SK-N-SH (cell line): Measurements from ENCODE around the gene MBNL1. TPM values are rescaled to one million over a fixed set of nuclear protein-coding genes. Genes with fewer than 3 reads are reported as not detected.

Experiments
- CTCF ChIA-PET: fragments of 300-600, 350-600 bp; formaldehyde crosslinking; extraction: SDS; loops from one replicate; lab custom pipeline; 2021; lab: Yijun Ruan, JAX
- POLR2A ChIA-PET: fragments of 350-600 bp; sonication (Branson Sonifier 250); formaldehyde crosslinking; extraction: SDS; loops from one replicate; lab custom pipeline; 2020; ENCODE audit warnings: antibody characterized with exemption, inconsistent platforms; lab: Yijun Ruan, JAX
- DNase-seq: peaks from one replicate; pipeline ENCODE4 v3.0.0; 2012
- H2AFZ ChIP-seq: fragments of 200-600 bp; sonication (generic); 2 replicates; pipeline ENCODE4 v1.8.1; 2016; ENCODE audit warnings: antibody characterized with exemption, mild to moderate bottlenecking, low read depth
- H3F3A ChIP-seq: fragments of 200-600 bp; sonication (generic); replicated peaks from 2 replicates; pipeline ENCODE3; 2016; ENCODE audit warnings: antibody characterized with exemption, mild to moderate bottlenecking; ENCODE audit not compliant: insufficient read depth
- H3K27ac ChIP-seq, 2 experiments: fragments of 200-500 bp in 1 of 2; fragments of 200-600 bp in 1 of 2; sonication (Bioruptor generic) in 1 of 2; sonication (generic), shearing (Covaris generic) in 1 of 2; 2 replicates each; pipeline versions ENCODE4 v1.5.1 to v1.6.1; 2014 to 2016; ENCODE audit warnings: low read depth in 2 of 2, inconsistent platforms in 1 of 2, low read length in 1 of 2, mild to moderate bottlenecking in 1 of 2, mixed read lengths in 1 of 2
- H3K27me3 ChIP-seq: fragments of 200-600 bp; sonication (generic), shearing (Covaris generic); 2 replicates; pipeline ENCODE4 v1.6.1; 2016; ENCODE audit warnings: mixed run types; ENCODE audit not compliant: insufficient read depth
- H3K36me3 ChIP-seq, 2 experiments: fragments of 200-500 bp in 1 of 2; fragments of 200-600 bp in 1 of 2; sonication (Bioruptor generic) in 1 of 2; sonication (generic) in 1 of 2; replicated peaks in 1 of 2; 2 replicates each; pipeline versions ENCODE3 to v1.5.1; 2014 to 2016; ENCODE audit warnings: low read length in 1 of 2, mild to moderate bottlenecking in 1 of 2; ENCODE audit not compliant: insufficient read depth in 2 of 2, control insufficient read depth in 1 of 2
- H3K4me1 ChIP-seq, 2 experiments: fragments of 200-500 bp in 1 of 2; fragments of 200-600 bp in 1 of 2; sonication (Bioruptor generic) in 1 of 2; sonication (generic), shearing (Covaris generic) in 1 of 2; 2 replicates each; pipeline versions ENCODE4 v1.5.1 to v1.6.1; 2014 to 2016; ENCODE audit warnings: low read depth in 1 of 2, low read length in 1 of 2, mixed run types in 1 of 2; ENCODE audit not compliant: insufficient read depth in 2 of 2, control insufficient read depth in 1 of 2
- H3K4me2 ChIP-seq: fragments of 200-600 bp; sonication (generic), shearing (Covaris generic); 2 replicates; pipeline ENCODE4 v1.6.1; 2017; ENCODE audit warnings: mixed run types
- H3K4me3 ChIP-seq, 2 experiments: fragments of 200-500 bp in 1 of 2; fragments of 200-600 bp in 1 of 2; sonication (Bioruptor generic) in 1 of 2; sonication (generic), shearing (Covaris generic) in 1 of 2; 2 replicates each; pipeline versions ENCODE4 v1.5.1 to v1.8.1; 2014 to 2016; ENCODE audit warnings: low read depth in 2 of 2, inconsistent platforms in 1 of 2, low read length in 1 of 2, mild to moderate bottlenecking in 1 of 2, mixed read lengths in 1 of 2, moderate library complexity in 1 of 2
- H3K79me2 ChIP-seq: fragments of 200-600 bp; sonication (generic); 2 replicates; pipeline ENCODE4 v1.8.1; 2017; ENCODE audit warnings: mild to moderate bottlenecking; ENCODE audit not compliant: insufficient read depth
- H3K9ac ChIP-seq: fragments of 200-600 bp; sonication (generic); 2 replicates; pipeline ENCODE4 v1.6.1; 2017; ENCODE audit warnings: mixed run types
- H3K9me2 ChIP-seq: fragments of 200-600 bp; sonication (generic); 2 replicates; pipeline ENCODE4 v1.6.1; 2017; ENCODE audit warnings: mixed run types
- H3K9me3 ChIP-seq: fragments of 200-600 bp; sonication (generic); 2 replicates; pipeline ENCODE4 v1.6.1; 2017; ENCODE audit warnings: mixed run types, mild to moderate bottlenecking, moderate library complexity
- H4K20me1 ChIP-seq: fragments of 200-600 bp; sonication (generic); 2 replicates; pipeline ENCODE4 v1.6.1; 2017; ENCODE audit warnings: mild to moderate bottlenecking, mixed run types; ENCODE audit not compliant: insufficient read depth
- CTCF ChIP-seq: fragments of 200-600 bp; sonication (generic); IDR thresholded peaks from 2 replicates; pipeline ENCODE4 v1.6.1; 2017; ENCODE audit warnings: antibody characterized with exemption, mild to moderate bottlenecking, moderate library complexity
- ELF1 ChIP-seq: IDR thresholded peaks from 2 replicates; pipeline ENCODE4 v1.4.0; 2012
- FOSL2 ChIP-seq: IDR thresholded peaks from 2 replicates; pipeline ENCODE4 v1.4.0; 2012; ENCODE audit warnings: low read depth, mild to moderate bottlenecking, moderate library complexity, borderline replicate concordance
- GABPA ChIP-seq: IDR thresholded peaks from 2 replicates; pipeline ENCODE4 v1.4.0; 2012; ENCODE audit warnings: low read depth, mild to moderate bottlenecking
- GATA2 ChIP-seq: sonication (generic); formaldehyde crosslinking; IDR thresholded peaks from 2 replicates; pipeline ENCODE4 v1.5.0; 2020; ENCODE audit warnings: mild to moderate bottlenecking, missing genetic modification reagents
- MAX ChIP-seq: IDR thresholded peaks from 2 replicates; pipeline ENCODE4 v1.4.0; 2012; ENCODE audit warnings: low read depth
- MXI1 ChIP-seq: IDR thresholded peaks from 2 replicates; pipeline ENCODE4 v1.6.1; 2012; ENCODE audit warnings: mild to moderate bottlenecking, low read depth, low read length, improper control_type of control experiment
- NFIC ChIP-seq: IDR thresholded peaks from 2 replicates; pipeline ENCODE4 v1.4.0; 2012; ENCODE audit warnings: borderline replicate concordance
- PBX3 ChIP-seq: IDR thresholded peaks from 2 replicates; pipeline ENCODE4; 2012
- POLR2AphosphoS5 ChIP-seq: IDR thresholded peaks from 2 replicates; pipeline ENCODE4 v1.6.1; 2012; ENCODE audit warnings: low read depth, low read length
- RFX5 ChIP-seq: IDR thresholded peaks from 2 replicates; pipeline ENCODE4 v1.6.1; 2012; ENCODE audit warnings: mild to moderate bottlenecking, improper control_type of control experiment, low read length
- SIN3A ChIP-seq: IDR thresholded peaks from 2 replicates; pipeline ENCODE4 v1.6.1; 2012; ENCODE audit warnings: low read depth, mild to moderate bottlenecking, low read length, moderate library complexity, borderline replicate concordance
- SMC3 ChIP-seq: IDR thresholded peaks from 2 replicates; pipeline ENCODE4 v1.6.1; 2012; ENCODE audit warnings: low read depth, low read length, improper control_type of control experiment
- TAF1 ChIP-seq: IDR thresholded peaks from 2 replicates; pipeline ENCODE4 v1.6.1; 2012; ENCODE audit warnings: low read depth, mild to moderate bottlenecking, low read length, moderate library complexity, borderline replicate concordance
- TCF12 ChIP-seq: IDR thresholded peaks from 2 replicates; pipeline ENCODE4 v1.4.0; 2012
- USF1 ChIP-seq: IDR thresholded peaks from 2 replicates; pipeline ENCODE4 v1.4.0; 2012; ENCODE audit warnings: low read depth, borderline replicate concordance
- USF2 ChIP-seq: fragments of 150-350 bp; IDR thresholded peaks from 2 replicates; pipeline ENCODE4 v1.6.1; 2017; ENCODE audit warnings: antibody characterized with exemption, low read length, low read depth, borderline replicate concordance
- YY1 ChIP-seq: IDR thresholded peaks from 2 replicates; pipeline ENCODE4 v1.4.0; 2012; ENCODE audit warnings: low read depth, mild to moderate bottlenecking
- WGBS: methylation state at CpG from one replicate; pipeline ENCODE4 v1.1.6; 2017; ENCODE audit warnings: low lambda C conversion rate; 5-methylcytosine and 5-hydroxymethylcytosine counted together
- polyA plus RNA-seq, 3 experiments: library from polyadenylated mRNA; depleted of rRNA; stranded (reverse); fragments of >200 nt; gene quantifications; 2 replicates each; pipeline ENCODE4 v1.2.3, GENCODE V29; 2012

Gene MBNL1
- polyA plus RNA-seq, 1 of the 3 experiments (the other 2 are of a cell fraction), result 44.3 TPM

- no peak for TF ChIP-seq PBX3
- no peak for TF ChIP-seq USF2
- no peak for TF ChIP-seq MXI1
- TF ChIP-seq SIN3A, result no peak
Measured at GRCh38 chr3:152486364-152486763, 217.6 kb downstream of the MBNL1 start (continued).

GRCh38 chr3:152488449-152488848, 219.7 kb downstream of the MBNL1 start:
- TF ChIP-seq TCF12 (no peak), POLR2AphosphoS5 (no peak), GATA2 (CRISPR knock-in tag) (no peak), RFX5 (no peak), GABPA (no peak), TAF1 (no peak), YY1 (no peak), MAX (no peak), ELF1 (no peak), FOSL2 (no peak), USF1 (no peak), MXI1 (no peak), NFIC (no peak), CTCF (no peak), PBX3 (no peak), SMC3 (no peak)
- TF ChIP-seq, all 33 proteins: peak for 0
- Histone ChIP-seq H3K27ac (no peak overlapping the region), H3K4me3 (no peak overlapping the region), H3K9ac (no peak overlapping the region), H3K4me2 (no peak overlapping the region), H3K36me3 (no peaks in the 10 kb centered on the region), H3K79me2 (no peaks in the 10 kb centered on the region), H3K27me3 (no peaks in the 10 kb centered on the region), H3K4me1 (no peaks in the 10 kb centered on the region), H2AFZ (no peak overlapping the region), H4K20me1 (no peaks in the 10 kb centered on the region), H3F3A (no peaks in the 10 kb centered on the region), H3K9me3 (no peaks in the 10 kb centered on the region), H3K9me2 (no peaks in the 10 kb centered on the region)
- no peak for DNase-seq
- 15% methylated on average over 1 of the region's 1 CpG for WGBS
- POLR2A ChIA-PET, result no interaction called here
- CTCF ChIA-PET, result interaction anchor here (1.1 to 1.7 kb wide), 2 partner anchors 16 to 44 kb away, joined by 3 read pairs; no protein-coding TSS in a partner anchor
